ENCODE measurements around the gene EMILIN2. TPM values are rescaled to one million over a fixed set of nuclear protein-coding genes. Genes with fewer than 3 reads are reported as not detected.

The EMILIN2 gene
- total and polyA plus RNA-seq, 2 of the 8 experiments (the other 6 are each of a cell fraction or from before 2014, with no cell fraction given), result 6.0 to 7.5 TPM

GRCh38 chr18:2871111-2871720 is 24.4 kb downstream of the EMILIN2 start:
- H3K4ac ChIP-seq (replicated peaks; ENCODE audit: insufficient read length, low read depth, low read length), result no peak overlapping the region
- H2AFZ ChIP-seq (ENCODE audit: low read length), result no peak overlapping the region
- peaks cover 0 to 9% of the 10 kb centered on the region in 2 experiments; a peak in 1 of 4 replicates for H3K9me3 ChIP-seq (ENCODE audit: insufficient read depth in 2 of 2, low read depth in 1 of 2, low read length in 1 of 2)
- H4K91ac ChIP-seq (replicated peaks; ENCODE audit: insufficient read length, low read length), result no peak overlapping the region
- H4K8ac ChIP-seq (ENCODE audit: extremely low read depth, insufficient read depth, low read length), result no peak overlapping the region
- CTCF ChIA-PET (ENCODE audit: partially characterized antibody), result interaction anchor here (1.3 kb wide), 1 partner anchor 24 kb away, joined by 3 read pairs; no protein-coding TSS in a partner anchor
- H2BK12ac ChIP-seq (ENCODE audit: low read depth, low read length), result no peak overlapping the region
- H3K36me3 ChIP-seq (ENCODE audit: control insufficient read depth in 2 of 4, insufficient read depth in 4 of 4, low read length in 3 of 4), result no peaks in the 10 kb centered on the region
- no peaks in the 10 kb centered on the region for H3K27me3 ChIP-seq (replicated peaks in 1 of 4; ENCODE audit: control insufficient read depth in 3 of 4, extremely low read depth in 1 of 4, insufficient read depth in 3 of 4, low read length in 3 of 4)
- H3K56ac ChIP-seq (replicated peaks; ENCODE audit: insufficient read length, low read depth, low read length), result no peak overlapping the region
- H2BK120ac ChIP-seq (replicated peaks; ENCODE audit: low read depth, low read length), result no peak overlapping the region
- H4K20me1 ChIP-seq (replicated peaks in 1 of 2; ENCODE audit: control insufficient read depth in 1 of 2, insufficient read depth in 2 of 2, low read length in 2 of 2), result no peaks in the 10 kb centered on the region
- no peak overlapping the region for H2BK15ac ChIP-seq (ENCODE audit: low read length)
- H3K79me2 ChIP-seq (ENCODE audit: control insufficient read depth in 1 of 2, insufficient read depth in 2 of 2, low read length in 2 of 2), result no peaks in the 10 kb centered on the region
- no peaks in the 10 kb centered on the region for H3K23me2 ChIP-seq (ENCODE audit: low read depth, low read length)
- no peak overlapping the region for H4K5ac ChIP-seq (ENCODE audit: insufficient read length, low read depth, low read length)
- H3K27ac ChIP-seq (ENCODE audit: low read depth, low read length), result no peak overlapping the region
- no peak for FAIRE-seq
- H2BK20ac ChIP-seq (ENCODE audit: low read length), result no peak overlapping the region
- no peak overlapping the region for H3K9ac ChIP-seq (replicated peaks in 1 of 4; ENCODE audit: extremely low read depth in 1 of 4, low read depth in 3 of 4, low read length in 3 of 4)
- POLR2A ChIA-PET (ENCODE audit: partially characterized antibody), result no interaction called here
- no peak overlapping the region for H3K23ac ChIP-seq (ENCODE audit: insufficient read length)
- H3K4me1 ChIP-seq (replicated peaks in 1 of 4; ENCODE audit: control insufficient read depth in 3 of 4, insufficient read depth in 4 of 4, low read length in 3 of 4), result no peaks in the 10 kb centered on the region
- no peak overlapping the region for H3K4me3 ChIP-seq (ENCODE audit: extremely low read depth in 1 of 4, insufficient read depth in 2 of 4, low read depth in 3 of 4, low read length in 4 of 4)
- no peak overlapping the region for H2AK5ac ChIP-seq (ENCODE audit: low read depth, low read length)
- no peak overlapping the region for H2BK5ac ChIP-seq (ENCODE audit: low read depth, low read length)
- H3K4me2 ChIP-seq (ENCODE audit: insufficient read depth in 1 of 2, low read depth in 2 of 2, low read length in 2 of 2), result no peak overlapping the region
- 93% methylated on average over 8 of the region's 8 CpGs; no CpG with 5 or more reads in 1 of the 2 experiments for WGBS, 2 experiments (ENCODE audit: extremely low coverage in 1 of 2, insufficient coverage in 1 of 2, insufficient read length in 1 of 2, insufficient replicate concordance in 2 of 2, low coverage in 1 of 2, low lambda C conversion rate in 2 of 2, missing lambda C conversion rate in 1 of 2)
- H3K14ac ChIP-seq (ENCODE audit: insufficient read length), result no peak overlapping the region
- no peak overlapping the region for H3K18ac ChIP-seq (ENCODE audit: extremely low read depth, low read length)
- DNase-seq (ENCODE audit: low read depth in 1 of 2, low spot score in 2 of 2), result no peak
- no peaks in the 10 kb centered on the region for H3K79me1 ChIP-seq (ENCODE audit: low read depth, low read length)
- TF ChIP-seq RNF2 (IDR thresholded peaks at IDR 0.05; ENCODE audit: borderline replicate concordance, low read depth, low read length, missing control alignments, poor library complexity, severe bottlenecking) (no peak), FOSL1 (IDR thresholded peaks at IDR 0.05; ENCODE audit: insufficient read depth, low read depth, low read length) (no peak), CBX8 (IDR thresholded peaks at IDR 0.05; ENCODE audit: borderline replicate concordance, low read depth, low read length) (no peak)
